HepG2 (cell line): ENCODE data around the gene IQCC. TPM values are rescaled to one million over a fixed set of nuclear protein-coding genes. Genes with fewer than 3 reads are reported as not detected.

Experiments used
- ATAC-seq: fragments of 200-7000 bp; cut with Tn5 transposase; 3 replicates; pipeline ENCODE4 v1.9.1; 2020; ENCODE audit warnings: mild to moderate bottlenecking, moderate library complexity
- BruUV-seq: library from RNA; stranded (reverse); fragments of 400-500 nt; replicated peaks from 2 replicates; lab custom pipeline; 2021; lab: Mats Ljungman, UMichigan
- CTCF ChIA-PET: fragments of 300-600 bp; formaldehyde crosslinking; extraction: SDS; loops from one replicate; lab custom pipeline; 2021; ENCODE audit warnings: low total read pairs, inconsistent platforms, low intra/inter-chr PET ratio; lab: Yijun Ruan, JAX
- POLR2A ChIA-PET: fragments of 350-600 bp; sonication (Branson Sonifier 250); formaldehyde crosslinking; loops from one replicate; lab custom pipeline; 2020; ENCODE audit warnings: antibody characterized with exemption, inconsistent platforms; lab: Yijun Ruan, JAX
- DNase-seq: peaks from one replicate; pipeline ENCODE4 v3.0.0-alpha.2; 2015; ENCODE audit warnings: low spot score
- FAIRE-seq: peaks from 3 replicates; lab custom pipeline; 2011; peaks lifted over from hg19 to GRCh38; lab: Jason Lieb, UNC
- H2AFZ ChIP-seq: one replicate; pipeline ENCODE4 v1.6.1; 2011; ENCODE audit warnings: low read length, inconsistent platforms
- H3K27ac ChIP-seq: fragments of 300-600 bp; 3 replicates; pipeline ENCODE4 v1.8.0; 2011; ENCODE audit warnings: mixed run types, mild to moderate bottlenecking, mixed read lengths, low read length, inconsistent platforms; ENCODE audit not compliant: insufficient read depth; ENCODE audit errors: extremely low read length
- H3K27me3 ChIP-seq, 2 experiments: fragments of 200-600 bp in 1 of 2; 2 replicates in 1 of 2; 3 replicates in 1 of 2; pipeline versions ENCODE4 v1.6.0 to v1.8.0; 2011; ENCODE audit warnings: low read length in 2 of 2, mild to moderate bottlenecking in 2 of 2, moderate library complexity in 2 of 2, inconsistent platforms in 1 of 2; ENCODE audit not compliant: insufficient read depth in 2 of 2, control insufficient read depth in 1 of 2
- H3K36me3 ChIP-seq, 2 experiments: fragments of 200-600 bp in 1 of 2; replicated peaks in 1 of 2; 2 replicates in 1 of 2; 3 replicates in 1 of 2; pipeline versions ENCODE4 v1.5.1 to v1.8.0; 2011; ENCODE audit warnings: low read length in 2 of 2, inconsistent platforms in 1 of 2; ENCODE audit not compliant: insufficient read depth in 2 of 2, control insufficient read depth in 1 of 2
- H3K4me1 ChIP-seq: 2 replicates; pipeline ENCODE4 v1.5.1; 2012; ENCODE audit warnings: low read length, inconsistent platforms; ENCODE audit not compliant: insufficient read depth
- H3K4me2 ChIP-seq: 2 replicates; pipeline ENCODE4 v1.6.0; 2011; ENCODE audit warnings: low read depth, low read length, inconsistent platforms
- H3K4me3 ChIP-seq, 3 experiments: fragments of 200-600 bp in 1 of 3; sonication (generic), shearing (Covaris generic) in 1 of 3; replicated peaks in 1 of 3; 2 replicates each; pipeline ENCODE4 v1.5.1; 2011 to 2016; ENCODE audit warnings: low read length in 3 of 3, inconsistent platforms in 2 of 3, low read depth in 2 of 3, mild to moderate bottlenecking in 2 of 3, control low read depth in 1 of 3, mixed read lengths in 1 of 3; ENCODE audit not compliant: insufficient read depth in 1 of 3
- H3K79me2 ChIP-seq: one replicate; pipeline ENCODE4 v1.6.1; 2011; ENCODE audit warnings: low read length, inconsistent platforms; ENCODE audit not compliant: insufficient read depth
- H3K9ac ChIP-seq: 2 replicates; pipeline ENCODE4 v1.6.0; 2011; ENCODE audit warnings: mild to moderate bottlenecking, low read depth, low read length, inconsistent platforms; ENCODE audit not compliant: insufficient read depth
- H3K9me3 ChIP-seq: 2 replicates; pipeline ENCODE4 v1.5.1; 2012; ENCODE audit warnings: mild to moderate bottlenecking, low read length
- H4K20me1 ChIP-seq: 2 replicates; pipeline ENCODE4 v1.6.0; 2011; ENCODE audit warnings: inconsistent platforms, mild to moderate bottlenecking, low read length, moderate library complexity; ENCODE audit not compliant: insufficient read depth
- ARNT2 ChIP-seq: sonication (generic); formaldehyde crosslinking; IDR thresholded peaks from 2 replicates; pipeline ENCODE4 v1.8.0; 2022; ENCODE audit warnings: mild to moderate bottlenecking, low read depth, missing genetic modification reagents, moderate library complexity
- ATF1 ChIP-seq: IDR thresholded peaks from 2 replicates; pipeline ENCODE4 v1.6.1; 2016; ENCODE audit warnings: mild to moderate bottlenecking, control low read depth
- CBFB ChIP-seq: sonication (generic); formaldehyde crosslinking; IDR thresholded peaks from 2 replicates; pipeline ENCODE4 v1.4.0; 2020; ENCODE audit warnings: missing genetic modification reagents
- FOXJ3 ChIP-seq: sonication (generic); formaldehyde crosslinking; IDR thresholded peaks from 2 replicates; pipeline ENCODE4 v1.4.0; 2020; ENCODE audit warnings: missing genetic modification reagents, mild to moderate bottlenecking, borderline replicate concordance
- KLF12 ChIP-seq: sonication (generic); formaldehyde crosslinking; IDR thresholded peaks from 2 replicates; pipeline ENCODE4 v1.4.0; 2020; ENCODE audit warnings: missing genetic modification reagents, borderline replicate concordance
- MBD4 ChIP-seq: IDR thresholded peaks from 2 replicates; pipeline ENCODE4 v1.6.1; 2012; ENCODE audit warnings: low read length, inconsistent platforms, borderline replicate concordance
- PAF1 ChIP-seq: IDR thresholded peaks from 2 replicates; pipeline ENCODE4 v1.6.1; 2016; ENCODE audit warnings: missing genetic modification reagents, missing compliant biosample characterization
- SCMH1 ChIP-seq: sonication (generic); formaldehyde crosslinking; IDR thresholded peaks from 2 replicates; pipeline ENCODE4 v1.9.0; 2021; ENCODE audit warnings: missing genetic modification reagents, mild to moderate bottlenecking, borderline replicate concordance
- SIN3B ChIP-seq: fragments of 150-350 bp; IDR thresholded peaks from 2 replicates; pipeline ENCODE4 v1.6.1; 2014; ENCODE audit warnings: low read length
- SP4 ChIP-seq: sonication (generic); formaldehyde crosslinking; IDR thresholded peaks from 2 replicates; pipeline ENCODE4 v1.8.1; 2023; ENCODE audit warnings: mild to moderate bottlenecking, missing genetic modification reagents
- STAT5B ChIP-seq: sonication (generic); formaldehyde crosslinking; IDR thresholded peaks from 2 replicates; pipeline ENCODE4 v1.4.0; 2020; ENCODE audit warnings: missing genetic modification reagents
- YEATS4 ChIP-seq: sonication (generic); formaldehyde crosslinking; IDR thresholded peaks from 2 replicates; pipeline ENCODE4 v1.4.0; 2020; ENCODE audit warnings: missing genetic modification reagents, borderline replicate concordance
- ZNF17 ChIP-seq: sonication (generic); formaldehyde crosslinking; IDR thresholded peaks from 2 replicates; pipeline ENCODE4 v1.5.0; 2020; ENCODE audit warnings: mild to moderate bottlenecking, missing genetic modification reagents
- ZNF251 ChIP-seq: sonication (generic); formaldehyde crosslinking; IDR thresholded peaks from 2 replicates; pipeline ENCODE4 v1.9.0; 2021; ENCODE audit warnings: mild to moderate bottlenecking, missing genetic modification reagents
- ZNF256 ChIP-seq: sonication (generic); formaldehyde crosslinking; conservative IDR thresholded peaks from 2 replicates; pipeline ENCODE4 v1.4.0; 2020; ENCODE audit warnings: missing genetic modification reagents
- ZNF468 ChIP-seq: sonication (generic); formaldehyde crosslinking; IDR thresholded peaks from 2 replicates; pipeline ENCODE4 v1.8.0; 2022; ENCODE audit warnings: mild to moderate bottlenecking, moderate library complexity, missing genetic modification reagents
- ZNF501 ChIP-seq: sonication (generic); formaldehyde crosslinking; IDR thresholded peaks from 2 replicates; pipeline ENCODE4 v1.5.1; 2020; ENCODE audit warnings: mild to moderate bottlenecking, moderate library complexity, missing genetic modification reagents
- ZSCAN21 ChIP-seq: sonication (generic); formaldehyde crosslinking; IDR thresholded peaks from 2 replicates; pipeline ENCODE4 v1.8.0; 2022; ENCODE audit warnings: mild to moderate bottlenecking, missing genetic modification reagents, moderate library complexity, borderline replicate concordance
- WGBS: methylation state at CpG from one replicate; pipeline ENCODE4 v1.1.6; 2017; ENCODE audit warnings: low lambda C conversion rate; 5-methylcytosine and 5-hydroxymethylcytosine counted together
- in situ Hi-C: cut with HindIII; loops from 2 replicates; pipeline ENCODE4 v1.10.0; 2017; ENCODE audit warnings: low pct_unique_long_range_greater_than_20kb; ENCODE audit not compliant: extremely low pct_ligation_motif_present
- intact Hi-C: fragments of 100-400 bp; cut with micrococcal nuclease; formaldehyde crosslinking; loops from one replicate; pipeline ENCODE4 v1.10.0; 2022; ENCODE audit not compliant: unreplicated experiment
- polyA plus RNA-seq, 8 experiments: library from polyadenylated mRNA; depleted of rRNA in 3 of 8; stranded (reverse) in 7 of 8; unstranded in 1 of 8; fragments of >200 nt; fragmentation: Illumina TruSeq in 4 of 8; extraction: Trizol in 4 of 8; gene quantifications; 2 replicates each; pipeline versions ENCODE4 v1.2.1 to v1.2.3, GENCODE V29; 2011 to 2016; ENCODE audit warnings: low read depth in 4 of 8, missing spikeins in 1 of 8, mixed read lengths in 1 of 8; ENCODE audit not compliant: insufficient read depth in 1 of 8
- total RNA-seq, 5 experiments: library from RNA; depleted of rRNA; stranded (reverse); fragments of >200 nt; fragmentation: Illumina TruSeq; extraction: Trizol; gene quantifications; 2 replicates each; pipeline ENCODE4 v1.2.3, GENCODE V29; 2016; ENCODE audit warnings: low read depth in 1 of 5
- TF ChIP-seq, protein P1 (sequence below): sonication (generic); formaldehyde crosslinking; IDR thresholded peaks from 2 replicates; pipeline ENCODE4 v1.8.0; 2022; ENCODE audit warnings: missing genetic modification reagents, mild to moderate bottlenecking, inconsistent platforms, borderline replicate concordance
- TF ChIP-seq, protein P2 (sequence below): sonication (generic); formaldehyde crosslinking; IDR thresholded peaks from 2 replicates; pipeline ENCODE4 v1.8.1; 2023; ENCODE audit warnings: mild to moderate bottlenecking, missing genetic modification reagents
- TF ChIP-seq, protein P3 (sequence below): sonication (generic); formaldehyde crosslinking; IDR thresholded peaks from 2 replicates; pipeline ENCODE4 v1.8.1; 2023; ENCODE audit warnings: mild to moderate bottlenecking, moderate library complexity, missing genetic modification reagents

The IQCC gene
- total and polyA plus RNA-seq, 2 of the 13 experiments (the other 11 are each of a cell fraction or from before 2014, with no cell fraction given) = 1.7 to 3.0 TPM

DNA sequence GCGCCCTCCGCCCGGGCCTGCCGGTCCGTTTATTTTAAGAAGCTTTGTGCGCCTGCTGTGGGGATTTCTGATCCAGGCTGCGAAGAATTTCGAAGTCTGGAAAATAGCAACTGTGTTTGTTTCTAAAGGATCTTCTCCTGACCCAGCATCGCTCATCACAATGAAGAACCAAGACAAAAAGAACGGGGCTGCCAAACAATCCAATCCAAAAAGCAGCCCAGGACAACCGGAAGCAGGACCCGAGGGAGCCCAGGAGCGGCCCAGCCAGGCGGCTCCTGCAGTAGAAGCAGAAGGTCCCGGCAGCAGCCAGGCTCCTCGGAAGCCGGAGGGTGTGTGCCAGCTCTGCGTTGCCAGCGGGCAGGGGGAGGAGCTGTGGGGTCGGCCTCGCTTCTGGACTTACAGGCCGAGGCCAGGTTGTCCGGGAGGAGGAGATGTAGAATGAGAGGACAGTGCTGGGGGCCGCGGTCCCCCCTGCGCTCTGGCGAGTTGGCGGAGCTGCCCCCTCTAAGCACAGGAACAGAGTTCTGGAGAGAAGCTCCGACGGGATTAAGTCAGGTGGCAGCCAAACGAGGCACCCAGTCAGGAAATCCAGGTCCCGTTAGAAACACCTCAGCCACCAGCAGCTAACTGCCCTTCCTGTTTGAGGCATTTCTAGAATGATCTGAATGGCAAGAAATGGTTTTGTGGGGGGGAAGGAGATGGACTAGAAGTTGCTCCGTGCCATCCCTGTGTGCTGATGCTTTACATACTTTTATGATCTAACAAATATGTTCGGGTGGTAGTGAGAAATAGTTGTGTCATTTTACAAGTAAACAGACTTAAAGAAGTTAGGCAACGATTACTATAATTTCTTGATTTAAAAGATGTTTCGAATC, 25.0 kb upstream of the IQCC start:
- CTCF ChIA-PET = no interaction called here
- POLR2A ChIA-PET = interaction anchor here (1.2 to 2.7 kb wide), 13 partner anchors 18 to 214 kb away, joined by 3 to 38 read pairs (median 8); partner anchors contain the start of genes BSDC1, CCDC28B, EIF3I and HDAC1
- Histone ChIP-seq H4K20me1 (peaks cover 2% of the 10 kb centered on the region; the same call in 1 of the 2 replicates), H3K4me1 (peaks cover 67% of the 10 kb centered on the region), H2AFZ (no peak overlapping the region), H3K9ac (peak overlapping the region; percentile 84), H3K36me3 (peaks cover 8 to 26% of the 10 kb centered on the region in 2 experiments; a peak in 4 of 5 replicates), H3K9me3 (no peaks in the 10 kb centered on the region), H3K27ac (peak overlapping the region; percentile 87), H3K4me3 (peak overlapping the region; percentile 58 to 76 (median 61)), H3K27me3 (no peaks in the 10 kb centered on the region), H3K4me2 (peak overlapping the region; percentile 80), H3K79me2 (peaks cover 40% of the 10 kb centered on the region)
- WGBS = 6% methylated on average over 35 of the region's 36 CpGs
- peak; percentile 18 for DNase-seq
- in situ Hi-C loops (no loop called here), intact Hi-C loops (no loop called here)
- BruUV-seq = no TSS peak
- peak; percentile 43 for ATAC-seq
- no peak for FAIRE-seq
- TF ChIP-seq YEATS4 (CRISPR knock-in tag) = no peak
- TF ChIP-seq ZNF501 = peak; percentile 64
- no peak for TF ChIP-seq ARNT2 (CRISPR knock-in tag)
- TF ChIP-seq SP4 (CRISPR knock-in tag) = no peak
- no peak for TF ChIP-seq ZNF256 (CRISPR knock-in tag)
- TF ChIP-seq, protein P1, sequence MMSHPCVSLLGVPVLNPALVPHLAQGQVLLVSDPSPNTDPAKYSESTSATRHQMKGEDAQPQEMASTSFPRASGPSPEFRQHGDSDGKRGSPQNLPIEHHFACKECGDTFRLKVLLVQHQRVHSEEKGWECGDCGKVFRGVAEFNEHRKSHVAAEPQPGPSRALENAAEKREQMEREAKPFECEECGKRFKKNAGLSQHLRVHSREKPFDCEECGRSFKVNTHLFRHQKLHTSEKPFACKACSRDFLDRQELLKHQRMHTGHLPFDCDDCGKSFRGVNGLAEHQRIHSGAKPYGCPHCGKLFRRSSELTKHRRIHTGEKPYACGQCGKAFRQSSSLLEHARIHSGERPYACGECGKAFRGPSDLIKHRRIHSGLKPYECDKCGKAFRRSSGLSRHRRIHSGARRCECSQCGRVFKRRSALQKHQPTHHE (CRISPR knock-in tag) = no peak
- TF ChIP-seq MBD4 = no peak
- TF ChIP-seq ZNF468 (CRISPR knock-in tag) = no peak
- TF ChIP-seq SIN3B = no peak
- no peak for TF ChIP-seq KLF12 (CRISPR knock-in tag)
- TF ChIP-seq CBFB = no peak
- TF ChIP-seq ZNF17 (CRISPR knock-in tag) = no peak
- TF ChIP-seq ZNF251 = no peak
- TF ChIP-seq STAT5B (CRISPR knock-in tag) = no peak
- TF ChIP-seq, protein P2, sequence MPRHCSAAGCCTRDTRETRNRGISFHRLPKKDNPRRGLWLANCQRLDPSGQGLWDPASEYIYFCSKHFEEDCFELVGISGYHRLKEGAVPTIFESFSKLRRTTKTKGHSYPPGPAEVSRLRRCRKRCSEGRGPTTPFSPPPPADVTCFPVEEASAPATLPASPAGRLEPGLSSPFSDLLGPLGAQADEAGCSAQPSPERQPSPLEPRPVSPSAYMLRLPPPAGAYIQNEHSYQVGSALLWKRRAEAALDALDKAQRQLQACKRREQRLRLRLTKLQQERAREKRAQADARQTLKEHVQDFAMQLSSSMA (CRISPR knock-in tag) = no peak
- TF ChIP-seq FOXJ3 (CRISPR knock-in tag) = no peak
- no peak for TF ChIP-seq SCMH1 (CRISPR knock-in tag)
- TF ChIP-seq, protein P3, sequence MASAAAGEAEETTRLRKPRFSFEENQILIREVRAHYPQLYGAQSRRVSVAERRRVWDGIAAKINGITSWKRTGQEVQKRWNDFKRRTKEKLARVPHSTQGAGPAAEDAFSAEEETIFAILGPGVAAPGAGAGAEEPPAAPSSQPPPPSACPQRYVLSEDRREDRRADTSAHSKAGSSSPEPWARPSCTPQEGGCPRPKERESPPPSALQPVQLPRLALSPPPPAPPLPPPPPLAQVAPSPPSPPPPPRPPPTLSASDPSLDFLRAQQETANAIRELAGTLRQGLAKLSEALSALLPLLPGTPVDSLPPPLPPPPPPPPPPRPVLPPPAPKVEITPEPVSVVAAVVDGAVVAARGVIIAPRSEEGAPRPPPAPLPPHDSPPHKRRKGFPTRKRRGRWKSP (CRISPR knock-in tag) = peak; percentile 8; the same call in 1 of the 2 replicates
- TF ChIP-seq PAF1 (CRISPR knock-in tag) = no peak
- no peak for TF ChIP-seq ATF1 (CRISPR knock-in tag)
- no peak for TF ChIP-seq ZSCAN21 (CRISPR knock-in tag)
